WTC11 (cell line): ENCODE data around the gene ADGRV1.

ENCODE experiments used
- CREB1 ChIP-seq: sonication (generic); formaldehyde crosslinking; IDR thresholded peaks from 2 replicates; pipeline ENCODE4 v1.8.0; 2023; ENCODE audit warnings: mild to moderate bottlenecking, missing genetic modification reagents
- CTCF ChIP-seq: fragments of 200-600 bp; IDR thresholded peaks from 2 replicates; pipeline ENCODE4 v1.8.0; 2022; ENCODE audit warnings: antibody characterized with exemption
- IRF2 ChIP-seq: sonication (generic); formaldehyde crosslinking; IDR thresholded peaks from 2 replicates; pipeline ENCODE4 v1.8.0; 2022; ENCODE audit warnings: low read depth, missing genetic modification reagents, borderline replicate concordance
- KAT7 ChIP-seq: sonication (generic); formaldehyde crosslinking; IDR thresholded peaks from 2 replicates; pipeline ENCODE4 v1.8.1; 2023; ENCODE audit warnings: missing genetic modification reagents, mild to moderate bottlenecking, borderline replicate concordance
- NR3C1 ChIP-seq: sonication (generic); formaldehyde crosslinking; conservative IDR thresholded peaks from 2 replicates; pipeline ENCODE4 v1.8.1; 2023; ENCODE audit warnings: low read depth, mild to moderate bottlenecking, missing genetic modification reagents
- PRDM15 ChIP-seq: sonication (generic); formaldehyde crosslinking; IDR thresholded peaks from 2 replicates; pipeline ENCODE4 v1.8.0; 2022; ENCODE audit warnings: missing genetic modification reagents
- SMAD4 ChIP-seq: sonication (generic); formaldehyde crosslinking; IDR thresholded peaks from 2 replicates; pipeline ENCODE4 v1.8.0; 2022; ENCODE audit warnings: mild to moderate bottlenecking, missing genetic modification reagents
- SP1 ChIP-seq: sonication (generic); formaldehyde crosslinking; conservative IDR thresholded peaks from 2 replicates; pipeline ENCODE4 v1.8.1; 2022; ENCODE audit warnings: missing genetic modification reagents
- TCF7 ChIP-seq: sonication (generic); formaldehyde crosslinking; IDR thresholded peaks from 2 replicates; pipeline ENCODE4 v1.8.0; 2022; ENCODE audit warnings: mild to moderate bottlenecking, low read depth, missing genetic modification reagents, moderate library complexity
- ZNF232 ChIP-seq: sonication (generic); formaldehyde crosslinking; IDR thresholded peaks from 2 replicates; pipeline ENCODE4 v1.8.0; 2022; ENCODE audit warnings: mild to moderate bottlenecking, missing genetic modification reagents
- TF ChIP-seq, protein P1 (sequence below): sonication (generic); formaldehyde crosslinking; IDR thresholded peaks from 2 replicates; pipeline ENCODE4 v1.8.1; 2022; ENCODE audit warnings: low read depth, mild to moderate bottlenecking, moderate library complexity, missing genetic modification reagents, borderline replicate concordance
- TF ChIP-seq, protein P2 (sequence below): sonication (generic); formaldehyde crosslinking; conservative IDR thresholded peaks from 2 replicates; pipeline ENCODE4 v1.8.1; 2022; ENCODE audit warnings: mild to moderate bottlenecking, missing genetic modification reagents

DNA sequence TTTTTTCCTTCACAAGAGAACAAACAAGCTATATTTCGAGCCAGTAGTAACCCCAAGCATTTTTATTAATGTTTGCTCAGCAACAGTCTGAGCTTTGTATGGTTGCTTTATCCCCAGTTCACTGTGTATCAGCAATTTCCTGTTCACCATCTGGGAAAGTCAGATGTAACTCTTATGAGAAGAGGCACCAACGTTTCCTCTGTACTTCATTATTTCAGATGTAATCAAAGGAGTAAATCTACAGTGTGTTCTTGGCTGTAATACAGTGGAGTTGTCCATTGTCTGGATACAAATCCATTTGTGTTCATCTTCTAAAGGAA lies 484.3 kb downstream of the ADGRV1 start:
- TF ChIP-seq, protein P1, sequence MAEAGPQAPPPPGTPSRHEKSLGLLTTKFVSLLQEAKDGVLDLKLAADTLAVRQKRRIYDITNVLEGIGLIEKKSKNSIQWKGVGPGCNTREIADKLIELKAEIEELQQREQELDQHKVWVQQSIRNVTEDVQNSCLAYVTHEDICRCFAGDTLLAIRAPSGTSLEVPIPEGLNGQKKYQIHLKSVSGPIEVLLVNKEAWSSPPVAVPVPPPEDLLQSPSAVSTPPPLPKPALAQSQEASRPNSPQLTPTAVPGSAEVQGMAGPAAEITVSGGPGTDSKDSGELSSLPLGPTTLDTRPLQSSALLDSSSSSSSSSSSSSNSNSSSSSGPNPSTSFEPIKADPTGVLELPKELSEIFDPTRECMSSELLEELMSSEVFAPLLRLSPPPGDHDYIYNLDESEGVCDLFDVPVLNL (CRISPR knock-in tag), result no peak
- no peak for TF ChIP-seq CTCF
- TF ChIP-seq KAT7, result no peak
- TF ChIP-seq, protein P2, sequence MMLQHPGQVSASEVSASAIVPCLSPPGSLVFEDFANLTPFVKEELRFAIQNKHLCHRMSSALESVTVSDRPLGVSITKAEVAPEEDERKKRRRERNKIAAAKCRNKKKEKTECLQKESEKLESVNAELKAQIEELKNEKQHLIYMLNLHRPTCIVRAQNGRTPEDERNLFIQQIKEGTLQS (CRISPR knock-in tag), result no peak
- TF ChIP-seq NR3C1, result no peak
- no peak for TF ChIP-seq IRF2
- TF ChIP-seq CREB1 (CRISPR knock-in tag), result no peak
- no peak for TF ChIP-seq TCF7 (CRISPR knock-in tag)
- TF ChIP-seq SP1, result no peak
- no peak for TF ChIP-seq PRDM15 (CRISPR knock-in tag)
- no peak for TF ChIP-seq ZNF232
- no peak for TF ChIP-seq SMAD4 (CRISPR knock-in tag)
